ENCODE measurements around the gene C4orf51.
"Not testable (repeated sequence)": the region's sequence is repeated elsewhere in the genome, so short reads cannot be mapped to it uniquely, and the experiment has no call there.

The C4orf51 gene

DNA sequence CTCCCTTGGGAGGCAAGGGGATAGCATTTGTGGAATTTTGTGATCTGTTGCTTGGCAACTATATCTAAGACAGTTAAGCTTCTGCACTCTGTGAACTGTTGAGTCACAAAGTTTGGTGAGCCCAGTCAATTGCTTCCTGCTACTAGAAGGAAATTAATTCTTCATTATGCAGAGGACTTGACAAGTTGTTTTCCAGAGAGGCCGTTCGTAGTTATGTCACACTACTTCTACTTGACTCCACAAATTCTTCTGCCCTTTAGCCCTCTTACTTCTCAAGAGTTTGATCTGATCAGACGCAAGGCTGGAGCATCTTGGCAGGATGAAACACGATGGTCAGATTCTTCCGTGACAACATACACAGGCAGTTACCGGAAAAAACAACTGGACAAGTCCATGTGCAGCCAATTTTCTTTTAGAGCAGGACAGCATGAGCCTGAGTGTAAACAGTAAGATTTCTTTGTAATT, at the start of gene C4orf51:
Gene C4orf51, plus strand, starts transcription at position 156 of the 465 bp plus-strand sequence. Its CDS starts 58 bp downstream, at position 214.
- H3K4me3 ChIP-seq (ENCODE audit: low read length), result no peak within 1 kb of the TSS
- peak; percentile 59 for DNase-seq (ENCODE audit: low read depth)
- TF ChIP-seq, protein P1, sequence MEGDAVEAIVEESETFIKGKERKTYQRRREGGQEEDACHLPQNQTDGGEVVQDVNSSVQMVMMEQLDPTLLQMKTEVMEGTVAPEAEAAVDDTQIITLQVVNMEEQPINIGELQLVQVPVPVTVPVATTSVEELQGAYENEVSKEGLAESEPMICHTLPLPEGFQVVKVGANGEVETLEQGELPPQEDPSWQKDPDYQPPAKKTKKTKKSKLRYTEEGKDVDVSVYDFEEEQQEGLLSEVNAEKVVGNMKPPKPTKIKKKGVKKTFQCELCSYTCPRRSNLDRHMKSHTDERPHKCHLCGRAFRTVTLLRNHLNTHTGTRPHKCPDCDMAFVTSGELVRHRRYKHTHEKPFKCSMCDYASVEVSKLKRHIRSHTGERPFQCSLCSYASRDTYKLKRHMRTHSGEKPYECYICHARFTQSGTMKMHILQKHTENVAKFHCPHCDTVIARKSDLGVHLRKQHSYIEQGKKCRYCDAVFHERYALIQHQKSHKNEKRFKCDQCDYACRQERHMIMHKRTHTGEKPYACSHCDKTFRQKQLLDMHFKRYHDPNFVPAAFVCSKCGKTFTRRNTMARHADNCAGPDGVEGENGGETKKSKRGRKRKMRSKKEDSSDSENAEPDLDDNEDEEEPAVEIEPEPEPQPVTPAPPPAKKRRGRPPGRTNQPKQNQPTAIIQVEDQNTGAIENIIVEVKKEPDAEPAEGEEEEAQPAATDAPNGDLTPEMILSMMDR (IDR thresholded peaks at IDR 0.05; ENCODE audit: insufficient read depth, low read depth, low read length, missing control alignments), result no peak

DNA sequence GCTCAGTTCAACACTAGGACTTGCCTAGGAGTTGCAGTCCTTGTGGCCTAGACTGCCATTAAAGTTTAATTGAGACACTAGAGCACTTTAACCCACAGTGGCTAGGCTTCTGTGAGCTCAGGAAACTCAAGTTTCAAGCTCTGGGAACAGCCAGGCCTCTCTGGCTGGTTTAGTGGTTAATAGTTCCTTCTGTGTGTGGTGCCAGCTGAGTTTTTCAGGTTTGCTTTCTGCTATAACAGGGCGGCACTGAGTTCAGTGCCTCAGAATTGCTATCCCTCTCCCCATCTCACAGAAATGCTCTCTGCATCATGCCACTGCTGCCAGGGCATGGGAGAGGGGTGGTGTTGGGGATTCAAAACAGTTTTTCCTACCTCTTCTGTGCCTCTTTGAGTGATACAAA, 44.8 kb upstream of the C4orf51 start:
- no peak overlapping the region for H3K4me3 ChIP-seq (ENCODE audit: low read length)
- DNase-seq (ENCODE audit: low read depth), result no peak
- TF ChIP-seq, protein P1 (IDR thresholded peaks at IDR 0.05; ENCODE audit: insufficient read depth, low read depth, low read length, missing control alignments), result no peak

DNA sequence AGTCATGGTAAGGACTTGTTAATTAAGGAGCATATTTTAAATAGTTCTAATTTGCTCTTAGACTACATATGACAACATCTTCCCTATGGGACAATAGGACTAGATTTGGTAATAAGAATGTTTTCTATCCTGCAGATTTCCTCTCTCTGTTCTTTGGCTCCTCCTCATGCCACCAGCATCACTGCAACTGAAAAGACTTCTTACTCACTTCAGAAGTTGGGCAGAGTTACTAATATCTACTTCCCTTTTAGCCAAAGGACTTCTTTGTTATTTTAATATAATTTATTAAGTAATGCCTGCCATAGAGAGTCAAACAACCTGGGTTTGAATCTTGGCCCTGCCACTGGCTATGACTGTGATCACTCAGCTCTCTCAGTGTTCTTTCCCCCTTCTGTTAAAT, 44.3 kb upstream of the C4orf51 start:
- DNase-seq (ENCODE audit: low read depth), result no peak
- H3K4me3 ChIP-seq (ENCODE audit: low read length), result no peak overlapping the region
- TF ChIP-seq, protein P1 (IDR thresholded peaks at IDR 0.05; ENCODE audit: insufficient read depth, low read depth, low read length, missing control alignments), result no peak

DNA sequence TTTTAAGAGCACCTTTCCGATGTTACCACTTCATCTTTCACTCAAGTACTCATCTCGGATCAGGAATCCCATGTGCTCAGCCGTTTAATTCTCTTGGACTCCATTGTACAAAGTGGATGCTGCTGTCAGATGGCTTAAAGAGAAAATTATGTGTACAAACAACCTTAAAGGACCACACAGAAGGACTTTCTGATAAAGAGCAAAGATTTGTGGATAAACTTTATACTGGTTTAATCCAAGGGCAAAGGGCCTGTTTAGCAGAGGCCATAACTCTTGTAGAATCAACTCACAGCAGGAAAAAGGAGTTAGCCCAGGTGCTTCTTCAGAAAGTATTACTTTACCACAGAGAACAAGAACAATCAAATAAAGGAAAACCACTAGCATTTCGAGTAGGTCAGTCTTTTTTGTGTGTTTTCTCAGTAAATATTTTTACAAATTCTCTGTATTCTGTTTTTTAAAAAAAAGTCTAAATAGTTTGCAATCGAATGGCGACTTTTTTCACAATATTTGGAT, 40.7 kb upstream of the C4orf51 start:
- TF ChIP-seq, protein P1 (IDR thresholded peaks at IDR 0.05; ENCODE audit: insufficient read depth, low read depth, low read length, missing control alignments), result no peak
- no peak overlapping the region for H3K4me3 ChIP-seq (ENCODE audit: low read length)
- DNase-seq (ENCODE audit: low read depth), result no peak

DNA sequence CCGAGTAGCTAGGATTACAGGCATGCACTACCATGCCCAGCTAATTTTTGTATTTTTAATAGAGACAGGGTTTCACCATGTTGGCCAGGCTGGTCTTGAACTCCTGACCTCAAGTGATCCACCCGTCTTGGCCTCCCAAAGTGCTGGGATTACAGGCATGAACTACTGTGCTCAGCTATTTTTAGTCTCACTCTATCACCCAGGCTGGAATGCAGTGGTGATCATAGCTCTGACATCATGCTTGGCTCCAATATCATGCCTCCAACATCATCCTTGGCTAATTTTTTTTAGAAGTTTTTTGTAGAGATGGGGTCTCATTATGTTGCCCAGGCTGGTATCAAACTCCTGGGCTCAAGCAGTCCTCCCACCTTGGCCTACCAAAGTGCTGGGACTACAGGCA, 39.7 kb upstream of the C4orf51 start:
- DNase-seq (ENCODE audit: low read depth); H3K4me3 ChIP-seq (ENCODE audit: low read length): not testable (repeated sequence)

DNA sequence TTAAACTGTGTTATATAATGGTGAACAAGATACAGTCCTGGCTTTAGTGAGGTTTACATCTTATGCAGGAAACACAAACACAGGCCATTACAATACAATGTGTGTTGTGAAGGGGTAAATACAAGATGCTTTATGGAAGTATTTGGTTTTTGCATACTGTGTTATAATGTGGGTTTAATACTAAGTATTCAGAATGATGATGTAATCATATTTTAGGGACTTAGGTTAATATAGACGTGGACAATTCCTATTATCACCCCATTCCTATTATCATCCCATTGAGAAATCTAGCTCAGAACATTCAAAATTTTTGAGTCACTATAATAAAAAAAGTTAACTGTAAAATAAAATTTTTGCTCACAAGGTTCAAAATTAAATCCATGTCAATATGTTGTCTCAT, 36.7 kb upstream of the C4orf51 start:
- TF ChIP-seq, protein P1 (IDR thresholded peaks at IDR 0.05; ENCODE audit: insufficient read depth, low read depth, low read length, missing control alignments), result no peak
- DNase-seq (ENCODE audit: low read depth), result no peak
- no peak overlapping the region for H3K4me3 ChIP-seq (ENCODE audit: low read length)

DNA sequence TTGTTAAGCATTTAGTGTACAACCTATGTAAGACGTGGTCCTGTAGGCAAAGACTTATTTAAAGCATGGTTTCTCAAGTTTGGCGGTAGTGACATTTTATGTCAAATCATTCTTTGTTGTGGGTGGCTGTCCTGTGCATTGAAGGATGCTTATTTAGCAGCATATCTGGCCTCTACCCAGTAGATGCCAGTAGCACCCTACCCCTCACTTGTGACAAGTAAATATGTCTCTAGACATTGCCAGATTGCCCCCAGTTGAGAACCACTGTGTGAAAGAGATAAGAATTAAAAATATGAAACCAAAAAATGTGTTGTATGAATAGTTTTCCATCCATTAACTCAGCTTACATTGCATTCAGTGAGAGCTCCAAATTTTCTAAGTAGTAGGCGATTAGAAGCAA, 35.2 kb upstream of the C4orf51 start:
- H3K4me3 ChIP-seq (ENCODE audit: low read length), result no peak overlapping the region
- no peak for DNase-seq (ENCODE audit: low read depth)
- TF ChIP-seq, protein P1 (IDR thresholded peaks at IDR 0.05; ENCODE audit: insufficient read depth, low read depth, low read length, missing control alignments), result no peak

Measured in epithelial cell of esophagus (primary cell).